Activated T-helper 17 cell treated with anti-CD3 and anti-CD28 coated beads, Interleukin-2, amount 50 U/mL, for 72 hours (primary cell): ENCODE data around the gene MAP3K4. TPM values are rescaled to one million over a fixed set of nuclear protein-coding genes. Genes with fewer than 3 reads are reported as not detected.
A peak's percentile ranks its signal among the peaks of the same experiment; 100 is the strongest.

Experiments
- ATAC-seq: fragments of 150-1000 bp; cut with Tn5 transposase; replicated peaks from 2 replicates; pipeline ENCODE4 v1.10.0; 2021; ENCODE audit warnings: mild to moderate bottlenecking, moderate library complexity
- H3K27ac Mint-ChIP-seq: one replicate; pipeline ENCODE4 v1.8.0; 2022; ENCODE audit warnings: mixed read lengths
- H3K27me3 Mint-ChIP-seq: one replicate; pipeline ENCODE4 v1.8.0; 2022; ENCODE audit warnings: mixed read lengths
- H3K36me3 Mint-ChIP-seq: one replicate; pipeline ENCODE4 v1.8.0; 2022; ENCODE audit warnings: low read depth, mild to moderate bottlenecking, mixed read lengths
- H3K4me1 Mint-ChIP-seq: one replicate; pipeline ENCODE4 v1.8.0; 2022; ENCODE audit warnings: mixed read lengths
- H3K4me3 Mint-ChIP-seq: one replicate; pipeline ENCODE4 v1.8.0; 2022; ENCODE audit warnings: mild to moderate bottlenecking, mixed read lengths
- H3K9me3 Mint-ChIP-seq: one replicate; pipeline ENCODE4 v1.8.0; 2022; ENCODE audit warnings: mixed read lengths
- total RNA-seq, 2 donors: library from RNA; stranded (reverse); gene quantifications; one replicate each; pipeline ENCODE4 v1.2.3, GENCODE V29; 2022

MAP3K4 gene
- total RNA-seq, 2 donors from 2014 or later = 76.1 to 97.9 TPM

- Mint-ChIP-seq H3K27me3 (no peaks in the 10 kb centered on the region), H3K36me3 (peaks cover 43% of the 10 kb centered on the region), H3K4me3 (peak overlapping the region; percentile 22), H3K9me3 (no peaks in the 10 kb centered on the region), H3K4me1 (peaks cover 10% of the 10 kb centered on the region), H3K27ac (peak overlapping the region; percentile 78)
- peak; percentile 66 for ATAC-seq
Observed at GRCh38 chr6:161135695-161136591, 144.4 kb downstream of the MAP3K4 start.

GRCh38 chr6:161136655-161137054, 145.1 kb downstream of the MAP3K4 start:
- no peak for ATAC-seq
- peaks cover 10% of the 10 kb centered on the region for H3K4me1 Mint-ChIP-seq
- no peaks in the 10 kb centered on the region for H3K27me3 Mint-ChIP-seq
- peak overlapping the region; percentile 78 for H3K27ac Mint-ChIP-seq
- H3K4me3 Mint-ChIP-seq = peak overlapping the region; percentile 22
- no peaks in the 10 kb centered on the region for H3K9me3 Mint-ChIP-seq
- peaks cover 47% of the 10 kb centered on the region for H3K36me3 Mint-ChIP-seq

GRCh38 chr6:161137320-161137719, 145.8 kb downstream of the MAP3K4 start:
- Mint-ChIP-seq H3K27me3 (no peaks in the 10 kb centered on the region), H3K36me3 (peaks cover 48% of the 10 kb centered on the region), H3K4me3 (no peak overlapping the region), H3K27ac (no peak overlapping the region), H3K4me1 (peaks cover 10% of the 10 kb centered on the region), H3K9me3 (no peaks in the 10 kb centered on the region)
- no peak for ATAC-seq

GRCh38 chr6:161137839-161138542, 146.4 kb downstream of the MAP3K4 start:
- Mint-ChIP-seq H3K27me3 (no peaks in the 10 kb centered on the region), H3K9me3 (no peaks in the 10 kb centered on the region), H3K4me3 (no peak overlapping the region), H3K27ac (peak overlapping the region; percentile 25), H3K36me3 (peaks cover 45% of the 10 kb centered on the region), H3K4me1 (peaks cover 10% of the 10 kb centered on the region)
- peak; percentile 79 for ATAC-seq

GRCh38 chr6:161138543-161139303, 147.2 kb downstream of the MAP3K4 start:
- Mint-ChIP-seq H3K4me1 (peaks cover 10% of the 10 kb centered on the region), H3K27ac (peak overlapping the region; percentile 25), H3K36me3 (peaks cover 45% of the 10 kb centered on the region), H3K27me3 (no peaks in the 10 kb centered on the region), H3K9me3 (no peaks in the 10 kb centered on the region), H3K4me3 (no peak overlapping the region)
- no peak for ATAC-seq

- Mint-ChIP-seq H3K4me3 (no peak overlapping the region), H3K4me1 (peaks cover 10% of the 10 kb centered on the region), H3K27ac (no peak overlapping the region), H3K36me3 (peaks cover 45% of the 10 kb centered on the region), H3K27me3 (no peaks in the 10 kb centered on the region), H3K9me3 (no peaks in the 10 kb centered on the region)
- ATAC-seq = no peak
Observed at GRCh38 chr6:161139304-161139765, 147.8 kb downstream of the MAP3K4 start.

- Mint-ChIP-seq H3K9me3 (no peaks in the 10 kb centered on the region), H3K27ac (no peak overlapping the region), H3K4me1 (peaks cover 10% of the 10 kb centered on the region), H3K27me3 (no peaks in the 10 kb centered on the region), H3K36me3 (peaks cover 43% of the 10 kb centered on the region), H3K4me3 (no peak overlapping the region)
- no peak for ATAC-seq
Observed at GRCh38 chr6:161139766-161140553, 148.4 kb downstream of the MAP3K4 start.

- peaks cover 10% of the 10 kb centered on the region for H3K4me1 Mint-ChIP-seq
- H3K4me3 Mint-ChIP-seq = no peak overlapping the region
- ATAC-seq = no peak
- H3K27ac Mint-ChIP-seq = no peak overlapping the region
- H3K36me3 Mint-ChIP-seq = peaks cover 37% of the 10 kb centered on the region
- H3K9me3 Mint-ChIP-seq = no peaks in the 10 kb centered on the region
- no peaks in the 10 kb centered on the region for H3K27me3 Mint-ChIP-seq
Observed at GRCh38 chr6:161140554-161140875, 148.9 kb downstream of the MAP3K4 start.

GRCh38 chr6:161141173-161141572, 149.6 kb downstream of the MAP3K4 start:
- H3K4me1 Mint-ChIP-seq = peaks cover 9% of the 10 kb centered on the region
- H3K9me3 Mint-ChIP-seq = no peaks in the 10 kb centered on the region
- H3K27me3 Mint-ChIP-seq = no peaks in the 10 kb centered on the region
- H3K36me3 Mint-ChIP-seq = peaks cover 31% of the 10 kb centered on the region
- ATAC-seq = no peak
- H3K27ac Mint-ChIP-seq = no peak overlapping the region
- no peak overlapping the region for H3K4me3 Mint-ChIP-seq

- Mint-ChIP-seq H3K4me3 (no peak overlapping the region), H3K9me3 (no peaks in the 10 kb centered on the region), H3K36me3 (peaks cover 26% of the 10 kb centered on the region), H3K27ac (no peak overlapping the region), H3K27me3 (no peaks in the 10 kb centered on the region), H3K4me1 (peaks cover 5% of the 10 kb centered on the region)
- ATAC-seq = no peak
Observed at GRCh38 chr6:161142957-161143296, 151.4 kb downstream of the MAP3K4 start.

GRCh38 chr6:161143663-161144430, 152.3 kb downstream of the MAP3K4 start:
- Mint-ChIP-seq H3K9me3 (no peaks in the 10 kb centered on the region), H3K27ac (no peak overlapping the region), H3K27me3 (no peaks in the 10 kb centered on the region), H3K36me3 (peaks cover 28% of the 10 kb centered on the region), H3K4me3 (no peak overlapping the region), H3K4me1 (peaks cover 5% of the 10 kb centered on the region)
- ATAC-seq = no peak

- no peak for ATAC-seq
- Mint-ChIP-seq H3K4me3 (no peak overlapping the region), H3K36me3 (peaks cover 38% of the 10 kb centered on the region), H3K4me1 (peaks cover 10% of the 10 kb centered on the region), H3K27me3 (no peaks in the 10 kb centered on the region), H3K9me3 (no peaks in the 10 kb centered on the region), H3K27ac (no peak overlapping the region)
Observed at GRCh38 chr6:161150136-161150535, 158.6 kb downstream of the MAP3K4 start.

- ATAC-seq = no peak
- Mint-ChIP-seq H3K36me3 (peaks cover 38% of the 10 kb centered on the region), H3K4me3 (no peak overlapping the region), H3K27me3 (no peaks in the 10 kb centered on the region), H3K9me3 (no peaks in the 10 kb centered on the region), H3K27ac (no peak overlapping the region), H3K4me1 (peaks cover 10% of the 10 kb centered on the region)
Observed at GRCh38 chr6:161150566-161150965, 159.0 kb downstream of the MAP3K4 start.
